ENCODE measurements around the gene MYO1H.

MYO1H gene

DNA sequence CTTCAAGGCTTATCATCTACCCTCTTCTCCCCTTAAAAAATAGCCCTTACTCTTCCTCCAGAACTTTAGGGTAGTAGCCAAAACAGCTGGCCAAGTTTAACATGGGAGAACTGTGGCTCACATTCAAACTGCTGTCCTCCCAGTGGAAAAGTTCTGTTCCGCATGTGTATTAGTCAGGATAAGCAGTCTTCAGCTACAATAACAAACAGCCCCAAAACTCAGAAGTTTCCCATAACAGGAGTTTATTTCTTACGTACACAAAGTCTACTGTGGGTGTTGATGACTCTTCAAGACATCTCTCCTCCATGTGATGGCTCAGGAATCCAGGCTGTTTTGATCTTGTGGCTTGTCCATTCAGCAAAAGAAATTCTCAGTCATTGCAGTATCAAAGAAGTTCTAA, 35.5 kb downstream of the MYO1H start:
- CTCF ChIA-PET: interaction anchor here (0.8 to 1.3 kb wide), 2 partner anchors 11 to 119 kb away, joined by 3 to 8 read pairs; no protein-coding TSS in a partner anchor
- POLR2A ChIA-PET (ENCODE audit: low non-redundant PET): no interaction called here
- H3K27ac ChIP-seq: no peak overlapping the region
- TF ChIP-seq, protein P1, sequence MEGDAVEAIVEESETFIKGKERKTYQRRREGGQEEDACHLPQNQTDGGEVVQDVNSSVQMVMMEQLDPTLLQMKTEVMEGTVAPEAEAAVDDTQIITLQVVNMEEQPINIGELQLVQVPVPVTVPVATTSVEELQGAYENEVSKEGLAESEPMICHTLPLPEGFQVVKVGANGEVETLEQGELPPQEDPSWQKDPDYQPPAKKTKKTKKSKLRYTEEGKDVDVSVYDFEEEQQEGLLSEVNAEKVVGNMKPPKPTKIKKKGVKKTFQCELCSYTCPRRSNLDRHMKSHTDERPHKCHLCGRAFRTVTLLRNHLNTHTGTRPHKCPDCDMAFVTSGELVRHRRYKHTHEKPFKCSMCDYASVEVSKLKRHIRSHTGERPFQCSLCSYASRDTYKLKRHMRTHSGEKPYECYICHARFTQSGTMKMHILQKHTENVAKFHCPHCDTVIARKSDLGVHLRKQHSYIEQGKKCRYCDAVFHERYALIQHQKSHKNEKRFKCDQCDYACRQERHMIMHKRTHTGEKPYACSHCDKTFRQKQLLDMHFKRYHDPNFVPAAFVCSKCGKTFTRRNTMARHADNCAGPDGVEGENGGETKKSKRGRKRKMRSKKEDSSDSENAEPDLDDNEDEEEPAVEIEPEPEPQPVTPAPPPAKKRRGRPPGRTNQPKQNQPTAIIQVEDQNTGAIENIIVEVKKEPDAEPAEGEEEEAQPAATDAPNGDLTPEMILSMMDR (conservative IDR thresholded peaks at IDR 0.05; ENCODE audit: low read depth): no peak
- no peak for DNase-seq (ENCODE audit: low spot score)

DNA sequence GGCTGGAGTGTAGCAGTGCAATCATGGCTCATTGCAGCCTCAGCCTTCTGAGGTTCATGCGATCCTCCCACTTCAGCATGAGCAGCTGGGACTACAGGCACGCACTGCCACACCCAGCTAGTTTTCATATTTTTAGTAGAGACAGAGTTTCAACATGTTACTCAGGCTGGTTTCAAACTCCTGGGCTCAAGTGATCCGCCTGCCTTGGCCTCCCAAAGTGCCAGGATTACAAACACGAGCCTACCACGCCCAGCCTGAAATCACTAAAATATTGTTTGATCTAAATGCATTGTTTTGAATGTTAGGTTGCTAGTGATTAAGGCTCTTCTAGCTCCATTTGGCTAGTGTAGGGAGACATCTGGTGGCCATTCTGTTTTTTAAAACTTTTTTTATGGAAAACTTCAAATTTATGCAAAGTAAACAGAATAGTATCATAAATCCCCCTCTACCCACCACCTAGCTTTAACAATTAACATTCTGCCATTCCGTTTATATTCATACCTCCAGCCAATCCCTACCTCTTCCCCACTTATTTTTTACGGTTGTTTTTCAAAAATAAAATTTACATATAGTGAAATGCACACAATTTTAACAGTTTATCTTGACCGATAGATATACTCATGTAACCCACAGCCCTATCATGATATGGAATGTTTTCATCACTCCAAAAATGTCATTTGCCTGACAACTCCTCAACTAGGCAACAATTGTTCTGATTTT, 37.8 kb downstream of the MYO1H start:
- POLR2A ChIA-PET (ENCODE audit: low non-redundant PET): no interaction called here
- TF ChIP-seq, protein P1 (conservative IDR thresholded peaks at IDR 0.05; ENCODE audit: low read depth): peak; percentile 53
- peak; percentile 56 for DNase-seq (ENCODE audit: low spot score)
- H3K27ac ChIP-seq: peak overlapping the region; percentile 61
- CTCF ChIA-PET: interaction anchor here (0.5 to 1.3 kb wide), 13 partner anchors 18 to 1106 kb away, joined by 3 to 23 read pairs (median 3); no protein-coding TSS in a partner anchor

GRCh38 chr12:109386059-109386433, 38.3 kb downstream of the MYO1H start:
- POLR2A ChIA-PET (ENCODE audit: low non-redundant PET): no interaction called here
- no peak for DNase-seq (ENCODE audit: low spot score)
- H3K27ac ChIP-seq: no peak overlapping the region
- CTCF ChIA-PET: interaction anchor here (1.0 to 4.6 kb wide), 7 partner anchors 18 to 274 kb away, joined by 3 to 33 read pairs (median 4); no protein-coding TSS in a partner anchor
- TF ChIP-seq, protein P1 (conservative IDR thresholded peaks at IDR 0.05; ENCODE audit: low read depth): no peak

- TF ChIP-seq, protein P1 (conservative IDR thresholded peaks at IDR 0.05; ENCODE audit: low read depth): peak; percentile 37
- CTCF ChIA-PET: interaction anchor here (0.6 to 4.6 kb wide), 3 partner anchors 124 to 505 kb away, joined by 4 to 33 read pairs (median 5); no protein-coding TSS in a partner anchor
- no peak for DNase-seq (ENCODE audit: low spot score)
- no peak overlapping the region for H3K27ac ChIP-seq
- POLR2A ChIA-PET (ENCODE audit: low non-redundant PET): no interaction called here
Observed at GRCh38 chr12:109387425-109388166, 39.9 kb downstream of the MYO1H start.

GRCh38 chr12:109388167-109388563, 40.5 kb downstream of the MYO1H start:
- no peak for DNase-seq (ENCODE audit: low spot score)
- no peak overlapping the region for H3K27ac ChIP-seq
- POLR2A ChIA-PET (ENCODE audit: low non-redundant PET): no interaction called here
- CTCF ChIA-PET: interaction anchor here (4.6 kb wide), 1 partner anchor 124 kb away, joined by 33 read pairs; no protein-coding TSS in a partner anchor
- TF ChIP-seq, protein P1 (conservative IDR thresholded peaks at IDR 0.05; ENCODE audit: low read depth): no peak

- TF ChIP-seq, protein P1 (conservative IDR thresholded peaks at IDR 0.05; ENCODE audit: low read depth): no peak
- DNase-seq (ENCODE audit: low spot score): peak; percentile 8
- ChIA-PET POLR2A (ENCODE audit: low non-redundant PET) (no interaction called here), CTCF (interaction anchor here (1.0 to 4.6 kb wide), 3 partner anchors 115 to 277 kb away, joined by 3 to 33 read pairs (median 3); no protein-coding TSS in a partner anchor)
- H3K27ac ChIP-seq: no peak overlapping the region
Observed at GRCh38 chr12:109389146-109389545, 41.4 kb downstream of the MYO1H start.

Data from RWPE1 (cell line).